OCI-LY3 (cell line): ENCODE measurements around the gene MYCBP2.

Experiments
- CTCF ChIP-seq: fragments of 200-600, 300-600 bp; sonication (generic); IDR thresholded peaks from 2 replicates; pipeline ENCODE4 v1.5.1; 2014; ENCODE audit warnings: antibody characterized with exemption, low read length, low read depth
- EZH2phosphoT487 ChIP-seq: fragments of 200-600 bp; shearing (Covaris generic); IDR thresholded peaks from 2 replicates; pipeline ENCODE4 v1.6.1; 2018; ENCODE audit warnings: antibody characterized with exemption, mixed run types, low read depth

GRCh38 chr13:77026255-77026860, 300.5 kb downstream of the MYCBP2 start:
- TF ChIP-seq EZH2phosphoT487 (no peak), CTCF (no peak)
